DOHH2 (cell line): ENCODE results near the gene UAP1L1.

ENCODE experiments used
- H3F3A ChIP-seq: fragments of 200-600 bp; sonication (generic), shearing (Covaris generic); 2 replicates; pipeline ENCODE4 v1.6.0; 2016; ENCODE audit warnings: antibody characterized with exemption, mild to moderate bottlenecking; ENCODE audit not compliant: control insufficient read depth, insufficient read depth
- H3K27ac ChIP-seq: fragments of 200-600 bp; sonication (generic); 2 replicates; pipeline ENCODE4 v1.5.1; 2014; ENCODE audit warnings: low read depth, mild to moderate bottlenecking, low read length, moderate library complexity
- H3K27me3 ChIP-seq: fragments of 200-600 bp; sonication (generic); 2 replicates; pipeline ENCODE4 v1.6.1; 2014; ENCODE audit warnings: mild to moderate bottlenecking, low read length, mixed read lengths; ENCODE audit not compliant: control insufficient read depth
- H3K36me3 ChIP-seq: fragments of 200-600 bp; sonication (generic); 2 replicates; pipeline ENCODE4 v1.6.1; 2014; ENCODE audit warnings: mild to moderate bottlenecking, low read length, moderate library complexity, mixed read lengths; ENCODE audit not compliant: control insufficient read depth
- H3K4me1 ChIP-seq: fragments of 200-600 bp; sonication (generic); 2 replicates; pipeline ENCODE4 v1.6.1; 2014; ENCODE audit warnings: mild to moderate bottlenecking, low read length, mixed read lengths; ENCODE audit not compliant: control insufficient read depth
- H3K4me2 ChIP-seq: fragments of 200-600 bp; sonication (generic); 2 replicates; pipeline ENCODE4 v1.6.0; 2014; ENCODE audit warnings: mild to moderate bottlenecking, low read length, moderate library complexity
- H3K4me3 ChIP-seq: fragments of 200-600 bp; sonication (generic); 2 replicates; pipeline ENCODE4 v1.5.1; 2014; ENCODE audit warnings: mild to moderate bottlenecking, low read length, mixed read lengths
- H3K79me2 ChIP-seq: fragments of 200-600 bp; sonication (generic); 2 replicates; pipeline ENCODE4 v1.6.1; 2014; ENCODE audit warnings: mild to moderate bottlenecking, low read length, mixed read lengths; ENCODE audit not compliant: control insufficient read depth
- H3K9me2 ChIP-seq: fragments of 200-600 bp; sonication (generic); replicated peaks from 2 replicates; pipeline ENCODE4 v1.6.1; 2014; ENCODE audit warnings: mild to moderate bottlenecking, low read length, mixed read lengths; ENCODE audit not compliant: control insufficient read depth
- H3K9me3 ChIP-seq: fragments of 200-600 bp; sonication (generic); 2 replicates; pipeline ENCODE4 v1.6.1; 2014; ENCODE audit warnings: antibody characterized with exemption, low read length, mixed read lengths; ENCODE audit not compliant: control insufficient read depth, insufficient read depth
- H4K20me1 ChIP-seq: fragments of 200-600 bp; sonication (generic); 2 replicates; pipeline ENCODE4 v1.6.0; 2014; ENCODE audit warnings: low read depth, mild to moderate bottlenecking, antibody characterized with exemption, low read length, moderate library complexity; ENCODE audit not compliant: control insufficient read depth, insufficient read depth
- EZH2phosphoT487 ChIP-seq: fragments of 200-600 bp; sonication (generic); IDR thresholded peaks from 2 replicates; pipeline ENCODE4 v1.6.1; 2017; ENCODE audit warnings: borderline replicate concordance, mild to moderate bottlenecking, antibody characterized with exemption, low read length, moderate library complexity, mixed read lengths
- TF ChIP-seq, protein P1 (sequence below): fragments of 200-600 bp; sonication (generic); IDR thresholded peaks from one replicate; pipeline ENCODE4 v1.5.1; 2014; ENCODE audit warnings: antibody characterized with exemption, mild to moderate bottlenecking, low read depth, low read length; ENCODE audit not compliant: poor library complexity, severe bottlenecking

Gene UAP1L1

DNA sequence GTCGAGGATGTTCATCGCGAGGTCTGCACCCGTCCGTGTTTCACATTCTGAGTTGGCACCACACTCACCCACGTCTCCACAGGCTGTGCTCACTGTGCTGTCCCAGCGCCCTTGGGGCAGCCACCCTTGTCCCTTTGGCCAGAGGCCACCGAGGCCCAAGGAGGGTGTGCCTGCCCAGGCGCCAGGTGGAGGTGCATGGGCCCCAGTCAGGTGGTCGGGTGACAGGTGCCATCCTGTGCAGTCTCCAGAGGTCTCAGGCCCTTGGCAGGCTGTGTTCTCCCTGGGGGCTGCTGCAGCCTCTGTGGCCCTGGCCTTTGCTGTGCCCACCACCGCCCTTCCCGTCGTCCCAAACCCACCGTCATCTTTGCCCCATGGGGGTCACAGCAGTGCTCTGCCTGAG is 21.9 kb downstream of the UAP1L1 start:
- H3K4me3 ChIP-seq: no peak overlapping the region
- peaks cover 14% of the 10 kb centered on the region; the same call in 1 of the 2 replicates for H3F3A ChIP-seq
- no peak for TF ChIP-seq EZH2phosphoT487
- TF ChIP-seq, protein P1, sequence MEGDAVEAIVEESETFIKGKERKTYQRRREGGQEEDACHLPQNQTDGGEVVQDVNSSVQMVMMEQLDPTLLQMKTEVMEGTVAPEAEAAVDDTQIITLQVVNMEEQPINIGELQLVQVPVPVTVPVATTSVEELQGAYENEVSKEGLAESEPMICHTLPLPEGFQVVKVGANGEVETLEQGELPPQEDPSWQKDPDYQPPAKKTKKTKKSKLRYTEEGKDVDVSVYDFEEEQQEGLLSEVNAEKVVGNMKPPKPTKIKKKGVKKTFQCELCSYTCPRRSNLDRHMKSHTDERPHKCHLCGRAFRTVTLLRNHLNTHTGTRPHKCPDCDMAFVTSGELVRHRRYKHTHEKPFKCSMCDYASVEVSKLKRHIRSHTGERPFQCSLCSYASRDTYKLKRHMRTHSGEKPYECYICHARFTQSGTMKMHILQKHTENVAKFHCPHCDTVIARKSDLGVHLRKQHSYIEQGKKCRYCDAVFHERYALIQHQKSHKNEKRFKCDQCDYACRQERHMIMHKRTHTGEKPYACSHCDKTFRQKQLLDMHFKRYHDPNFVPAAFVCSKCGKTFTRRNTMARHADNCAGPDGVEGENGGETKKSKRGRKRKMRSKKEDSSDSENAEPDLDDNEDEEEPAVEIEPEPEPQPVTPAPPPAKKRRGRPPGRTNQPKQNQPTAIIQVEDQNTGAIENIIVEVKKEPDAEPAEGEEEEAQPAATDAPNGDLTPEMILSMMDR: no peak
- no peaks in the 10 kb centered on the region for H3K79me2 ChIP-seq
- H3K4me1 ChIP-seq: peaks cover 7% of the 10 kb centered on the region
- peaks cover 62% of the 10 kb centered on the region for H3K36me3 ChIP-seq
- H3K27ac ChIP-seq: no peak overlapping the region
- H3K9me2 ChIP-seq: no peaks in the 10 kb centered on the region
- no peak overlapping the region for H3K4me2 ChIP-seq
- peaks cover 31% of the 10 kb centered on the region for H3K9me3 ChIP-seq
- H3K27me3 ChIP-seq: no peaks in the 10 kb centered on the region
- no peaks in the 10 kb centered on the region for H4K20me1 ChIP-seq

DNA sequence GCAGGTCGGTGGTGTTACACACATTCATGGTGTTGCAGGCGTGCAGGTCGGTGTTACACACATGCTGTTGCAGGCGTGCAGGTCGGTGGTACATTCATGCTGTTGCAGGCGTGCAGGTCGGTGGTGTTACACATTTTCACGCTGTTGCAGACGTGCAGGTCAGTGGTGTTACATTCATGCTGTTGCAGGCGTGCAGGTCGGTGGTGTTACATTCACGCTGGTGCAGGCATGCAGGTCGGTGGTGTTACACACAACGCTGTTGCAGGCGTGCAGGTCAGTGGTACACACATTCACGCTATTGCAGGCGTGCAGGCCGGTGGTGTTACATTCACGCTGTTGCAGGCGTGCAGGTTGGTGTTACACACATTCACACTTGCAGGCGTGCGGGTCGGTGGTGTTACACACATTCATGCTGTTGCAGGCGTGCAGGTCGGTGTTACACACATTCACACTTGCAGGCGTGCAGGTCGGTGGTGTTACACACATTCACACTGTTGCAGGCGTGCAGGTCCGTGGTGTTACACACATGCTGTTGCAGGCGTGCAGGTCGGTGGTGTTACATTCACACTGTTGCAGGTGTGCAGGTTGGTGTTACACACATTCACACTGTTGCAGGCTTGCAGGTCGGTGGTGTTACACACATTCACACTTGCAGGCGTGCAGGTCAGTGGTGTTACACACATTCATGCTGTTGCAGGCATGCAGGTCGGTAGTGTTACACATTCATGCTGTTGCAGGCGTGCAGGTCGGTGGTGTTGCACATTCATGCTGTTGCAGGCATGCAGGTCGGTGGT is 26.1 kb downstream of the UAP1L1 start:
- Histone ChIP-seq H3K4me2 (no peak overlapping the region), H3K9me2 (no peaks in the 10 kb centered on the region), H3K9me3 (peaks cover 31% of the 10 kb centered on the region), H3K27ac (no peak overlapping the region), H4K20me1 (no peaks in the 10 kb centered on the region), H3K79me2 (no peaks in the 10 kb centered on the region), H3K4me1 (no peaks in the 10 kb centered on the region), H3K36me3 (peaks cover 74% of the 10 kb centered on the region), H3K27me3 (no peaks in the 10 kb centered on the region), H3F3A (peaks cover 14% of the 10 kb centered on the region; the same call in 1 of the 2 replicates), H3K4me3 (no peak overlapping the region)
- TF ChIP-seq, protein P1: no peak
- TF ChIP-seq EZH2phosphoT487: no peak

DNA sequence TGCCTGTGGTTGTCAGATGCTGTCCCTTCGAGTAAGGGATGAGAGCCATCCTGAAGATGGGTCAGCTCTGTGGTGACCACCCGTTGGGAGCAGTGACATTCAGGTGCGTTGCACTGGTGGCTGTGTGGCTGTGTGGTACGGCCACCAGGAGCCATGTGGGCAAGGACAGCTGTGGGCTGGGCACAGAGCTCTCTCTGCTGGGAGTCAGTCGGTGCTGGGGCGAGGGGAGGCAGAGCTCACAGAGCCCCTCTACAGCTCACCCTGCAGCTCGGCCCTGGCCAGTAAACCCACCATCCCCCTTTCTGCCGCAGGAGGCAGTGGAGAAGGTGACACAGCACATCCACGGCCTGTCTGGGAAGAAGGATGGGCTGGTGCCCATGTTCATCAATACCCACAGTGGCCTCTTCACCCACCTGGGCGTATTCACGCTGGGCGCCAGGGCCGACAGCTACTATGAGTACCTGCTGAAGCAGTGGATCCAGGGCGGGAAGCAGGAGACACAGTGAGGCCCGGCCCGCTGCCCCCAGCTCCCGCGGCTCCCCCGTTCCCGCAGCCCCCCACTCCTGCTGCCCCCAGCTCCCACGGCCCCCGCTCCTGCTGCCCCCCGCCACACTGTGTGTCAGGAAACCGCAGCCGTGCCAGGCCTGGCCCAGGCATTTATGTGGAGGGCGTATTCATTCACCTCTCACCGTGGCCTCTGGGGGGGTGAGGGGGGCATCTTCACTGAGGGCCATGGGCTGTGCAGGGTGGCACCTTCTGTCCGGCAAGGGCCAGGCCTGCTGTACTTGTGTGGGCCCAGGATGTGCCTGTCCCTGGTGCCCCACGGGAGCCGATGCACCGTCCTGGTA is 28.7 kb downstream of the UAP1L1 start:
- no peaks in the 10 kb centered on the region for H3K9me2 ChIP-seq
- peaks cover 29% of the 10 kb centered on the region for H3K9me3 ChIP-seq
- peaks cover 85% of the 10 kb centered on the region for H3K36me3 ChIP-seq
- no peak overlapping the region for H3K4me3 ChIP-seq
- TF ChIP-seq, protein P1: no peak
- TF ChIP-seq EZH2phosphoT487: no peak
- H3K79me2 ChIP-seq: no peaks in the 10 kb centered on the region
- no peaks in the 10 kb centered on the region for H4K20me1 ChIP-seq
- no peak overlapping the region for H3K4me2 ChIP-seq
- peaks cover 14% of the 10 kb centered on the region; the same call in 1 of the 2 replicates for H3F3A ChIP-seq
- H3K27me3 ChIP-seq: no peaks in the 10 kb centered on the region
- no peak overlapping the region for H3K27ac ChIP-seq
- no peaks in the 10 kb centered on the region for H3K4me1 ChIP-seq
